HG02870 (cell line): ENCODE results near the gene TNRC18.
"Not testable (repeated sequence)": the region's sequence is repeated elsewhere in the genome, so short reads cannot be mapped to it uniquely, and the experiment has no call there.

ENCODE experiments used
- ATAC-seq: cut with Tn5 transposase; IDR thresholded peaks from one replicate; pipeline ENCODE4 v1.9.1; 2021; ENCODE audit warnings: mild to moderate bottlenecking, moderate library complexity; ENCODE audit not compliant: unreplicated experiment

TNRC18 gene

DNA sequence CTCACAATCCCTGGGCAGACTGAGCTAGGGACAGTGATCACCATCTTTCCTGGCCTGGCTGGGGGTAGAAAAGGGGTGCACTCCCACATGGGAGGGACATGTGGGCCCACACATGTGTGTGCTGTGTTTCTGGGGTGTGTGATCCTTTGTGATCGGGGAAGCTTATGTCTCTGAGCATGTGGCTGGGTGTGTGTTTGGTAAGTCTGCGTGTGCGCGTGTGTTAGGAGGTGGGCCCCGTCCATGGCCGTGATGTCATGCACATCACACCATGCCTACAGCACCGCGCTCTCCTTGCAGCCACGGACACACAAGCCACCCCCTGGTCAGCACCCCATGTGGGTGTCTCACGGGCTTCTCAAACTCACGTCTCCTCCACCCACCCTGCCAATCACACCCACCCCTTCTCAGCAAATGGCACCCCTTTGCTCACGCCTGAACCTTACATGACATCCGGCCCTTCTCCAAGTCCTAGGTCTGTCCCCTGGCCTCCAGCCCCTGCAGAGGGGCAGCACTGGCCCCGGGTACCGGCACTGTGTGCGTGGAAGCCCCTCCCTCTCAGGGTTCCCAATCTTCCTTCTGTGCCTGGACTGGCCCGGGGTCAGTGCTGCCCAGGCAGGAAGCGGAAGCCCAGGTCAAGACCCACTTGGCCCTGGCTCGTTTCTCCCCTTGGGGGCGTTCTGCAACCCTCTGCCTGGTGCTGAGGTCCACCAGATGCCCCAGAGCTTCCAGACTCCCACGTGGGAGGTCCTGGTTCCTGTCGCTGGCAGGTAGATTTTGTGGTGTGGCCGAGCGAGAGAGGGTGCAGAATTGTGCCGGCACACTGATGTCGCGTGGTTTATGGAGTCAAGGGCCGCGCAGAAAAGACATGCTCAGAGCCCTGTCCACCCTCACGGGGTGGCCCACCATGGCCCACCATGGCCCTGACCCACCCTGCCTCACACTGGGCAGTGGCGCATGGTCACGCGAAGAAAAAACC lies 128.3 kb downstream of the TNRC18 start:
- no peak for ATAC-seq

DNA sequence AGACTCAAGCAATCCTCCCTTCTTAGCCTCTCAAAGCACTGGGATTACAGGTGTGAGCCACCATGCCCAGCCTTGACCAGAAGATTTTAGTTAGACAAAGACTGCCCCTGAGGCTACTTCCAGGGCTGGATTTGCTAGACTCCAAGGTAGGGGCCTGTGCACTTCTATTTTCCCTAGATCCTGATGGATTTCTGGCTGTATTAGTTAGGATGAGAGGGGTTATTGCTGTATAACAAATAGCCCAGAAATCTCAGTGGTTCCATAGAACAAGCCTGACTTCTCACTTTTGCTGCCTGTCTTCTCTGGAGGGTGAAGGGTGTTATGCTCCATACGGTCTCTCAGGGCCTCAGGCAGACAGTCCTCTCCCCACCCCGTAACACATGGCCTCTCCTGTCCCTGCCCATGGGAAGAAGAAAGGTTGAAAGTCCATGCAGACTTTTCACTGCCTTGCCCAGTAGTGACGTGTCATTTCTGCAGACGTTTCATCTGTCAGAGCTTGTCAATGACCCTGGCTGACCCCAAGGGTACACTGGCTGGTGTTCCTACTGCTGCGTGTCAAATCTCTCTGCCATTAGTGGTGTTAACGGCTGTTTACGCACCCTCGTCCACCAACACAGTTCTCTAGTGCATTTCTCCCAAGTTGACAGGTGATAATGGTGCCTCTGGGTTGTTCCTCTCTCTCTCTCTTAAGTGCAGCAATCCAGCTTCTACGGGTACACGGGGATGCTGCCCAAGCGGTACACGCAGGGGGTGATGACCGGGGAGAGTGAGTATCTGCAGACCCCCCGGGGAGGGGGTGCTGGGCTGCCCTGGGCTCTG lies 129.3 kb downstream of the TNRC18 start:
- no peak for ATAC-seq

DNA sequence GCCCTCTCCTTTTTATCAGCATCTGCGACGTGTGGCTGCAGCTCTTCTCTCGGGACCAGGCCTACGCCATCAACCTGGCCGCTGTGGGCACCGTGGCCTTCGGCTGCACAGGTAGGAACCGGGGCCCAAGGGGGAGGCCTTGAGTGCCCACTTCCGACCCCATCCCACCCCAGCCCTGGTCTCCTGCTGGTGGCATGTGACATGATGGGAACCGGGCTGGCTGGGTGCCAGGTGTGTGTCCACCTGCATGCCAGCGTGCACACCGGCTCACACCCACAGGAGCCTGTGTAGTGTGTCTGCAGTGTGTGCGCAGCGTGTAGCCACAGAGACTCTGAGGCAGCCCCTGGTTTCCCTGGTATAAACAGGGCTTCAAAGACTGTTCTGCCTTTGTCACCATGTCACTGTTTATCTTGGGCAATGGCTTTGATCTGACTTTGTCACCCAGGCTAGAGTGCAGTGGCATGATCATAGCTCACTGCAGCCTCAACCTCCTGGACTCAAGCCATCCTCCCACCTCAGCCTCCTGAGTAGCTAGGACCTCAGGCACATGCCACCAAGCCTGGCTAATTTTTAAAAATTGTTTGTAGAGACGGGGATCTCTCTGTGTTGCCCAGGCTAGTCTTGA lies 131.8 kb downstream of the TNRC18 start:
- not testable (repeated sequence) for ATAC-seq

DNA sequence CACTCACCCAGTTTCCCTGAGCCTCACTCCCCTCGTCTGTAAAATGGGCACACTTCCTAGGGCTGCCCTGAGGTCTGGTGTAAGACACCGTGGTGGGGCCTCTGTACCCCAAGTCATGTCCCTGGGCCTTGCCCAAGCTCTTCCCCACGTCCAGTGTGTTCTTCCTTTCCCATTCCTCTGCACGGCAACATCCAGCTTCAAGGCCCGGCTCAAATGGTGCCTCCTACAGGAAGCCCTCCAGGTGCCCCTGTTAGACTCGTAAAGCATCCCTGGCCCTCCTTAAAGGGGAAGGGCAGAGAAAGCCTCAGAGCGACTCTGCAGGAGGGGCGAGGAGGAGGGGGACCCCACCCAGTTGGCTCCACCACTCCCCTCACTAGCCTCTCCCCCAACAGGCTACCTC lies 132.3 kb downstream of the TNRC18 start:
- no peak for ATAC-seq

- no peak for ATAC-seq
Measured at GRCh38 chr7:5289355-5289754, 134.3 kb downstream of the TNRC18 start.

DNA sequence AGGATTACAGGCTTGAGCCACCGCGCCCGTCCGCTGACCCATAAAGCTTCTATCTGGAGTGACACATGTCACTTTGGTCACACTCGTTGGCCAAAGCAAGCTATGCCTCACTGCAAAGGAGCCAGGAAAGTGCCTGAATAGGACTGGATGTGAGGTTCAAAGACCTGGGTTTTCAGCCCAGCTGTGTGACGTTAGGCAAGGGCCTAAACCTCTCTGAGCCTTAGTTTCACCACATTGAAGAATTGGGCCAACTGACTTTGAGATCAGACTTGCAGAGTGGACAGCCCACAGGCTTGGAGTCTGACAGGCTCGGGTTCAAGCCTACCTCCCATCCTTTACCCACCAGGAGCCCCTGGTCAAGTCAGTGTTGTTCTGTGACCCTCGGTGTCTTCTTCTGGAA lies 135.1 kb downstream of the TNRC18 start:
- not testable (repeated sequence) for ATAC-seq

DNA sequence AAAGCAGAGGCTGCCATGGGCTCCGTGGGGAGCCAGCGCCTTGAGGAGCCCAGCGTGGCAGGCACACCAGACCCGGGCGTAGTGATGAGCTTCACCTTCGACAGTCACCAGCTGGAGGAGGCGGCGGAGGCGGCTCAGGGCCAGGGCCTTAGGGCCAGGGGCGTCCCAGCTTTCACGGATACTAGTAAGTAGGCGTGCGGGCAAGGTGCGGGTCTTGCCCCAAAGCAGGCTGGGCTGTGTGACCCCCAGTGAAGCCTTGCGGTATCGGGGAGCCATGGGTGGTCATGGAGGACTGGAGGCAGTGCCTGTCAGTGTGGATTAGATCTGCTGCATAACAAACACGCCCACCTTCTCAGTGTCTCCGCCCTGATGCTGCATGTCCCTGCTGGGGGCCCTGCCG lies 135.8 kb downstream of the TNRC18 start:
- no peak for ATAC-seq

DNA sequence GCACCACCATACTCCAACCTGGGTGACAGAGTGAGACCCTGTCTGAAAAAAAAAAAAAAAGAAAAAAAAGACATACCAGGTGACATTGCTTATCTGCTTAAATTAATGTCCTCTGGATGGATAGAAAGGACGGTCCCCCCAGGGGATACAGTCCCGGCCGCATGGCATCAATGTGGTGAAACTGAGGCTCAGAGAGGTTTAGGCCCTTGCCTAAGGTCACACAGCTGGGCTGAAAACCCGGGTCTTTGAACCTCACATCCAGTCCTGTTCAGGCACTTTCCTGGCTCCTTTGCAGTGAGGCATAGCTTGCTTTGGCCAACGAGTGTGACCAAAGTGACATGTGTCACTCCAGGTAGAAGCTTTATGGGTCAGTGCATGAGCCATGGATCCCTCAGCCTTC lies 136.3 kb downstream of the TNRC18 start:
- ATAC-seq, result not testable (repeated sequence)

DNA sequence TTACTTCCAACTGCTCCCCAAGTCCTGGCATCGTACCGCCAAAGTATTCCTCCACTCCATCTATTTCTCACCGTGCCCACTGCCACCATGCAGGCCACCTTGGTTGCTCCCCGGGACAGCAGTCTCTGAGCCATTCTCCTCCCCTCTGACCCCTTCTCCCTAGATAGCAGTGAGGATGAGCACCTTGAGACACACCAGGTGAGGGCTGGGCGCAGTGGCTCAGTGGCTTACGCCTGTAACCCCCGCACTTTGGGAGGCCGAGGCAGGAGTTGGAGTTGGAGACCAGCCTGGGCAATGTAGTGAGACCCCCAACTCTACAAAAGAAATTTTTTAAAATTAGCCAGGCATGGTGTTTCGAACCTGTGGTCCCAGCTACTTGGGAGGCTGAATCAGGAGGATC lies 136.7 kb downstream of the TNRC18 start:
- no peak for ATAC-seq

DNA sequence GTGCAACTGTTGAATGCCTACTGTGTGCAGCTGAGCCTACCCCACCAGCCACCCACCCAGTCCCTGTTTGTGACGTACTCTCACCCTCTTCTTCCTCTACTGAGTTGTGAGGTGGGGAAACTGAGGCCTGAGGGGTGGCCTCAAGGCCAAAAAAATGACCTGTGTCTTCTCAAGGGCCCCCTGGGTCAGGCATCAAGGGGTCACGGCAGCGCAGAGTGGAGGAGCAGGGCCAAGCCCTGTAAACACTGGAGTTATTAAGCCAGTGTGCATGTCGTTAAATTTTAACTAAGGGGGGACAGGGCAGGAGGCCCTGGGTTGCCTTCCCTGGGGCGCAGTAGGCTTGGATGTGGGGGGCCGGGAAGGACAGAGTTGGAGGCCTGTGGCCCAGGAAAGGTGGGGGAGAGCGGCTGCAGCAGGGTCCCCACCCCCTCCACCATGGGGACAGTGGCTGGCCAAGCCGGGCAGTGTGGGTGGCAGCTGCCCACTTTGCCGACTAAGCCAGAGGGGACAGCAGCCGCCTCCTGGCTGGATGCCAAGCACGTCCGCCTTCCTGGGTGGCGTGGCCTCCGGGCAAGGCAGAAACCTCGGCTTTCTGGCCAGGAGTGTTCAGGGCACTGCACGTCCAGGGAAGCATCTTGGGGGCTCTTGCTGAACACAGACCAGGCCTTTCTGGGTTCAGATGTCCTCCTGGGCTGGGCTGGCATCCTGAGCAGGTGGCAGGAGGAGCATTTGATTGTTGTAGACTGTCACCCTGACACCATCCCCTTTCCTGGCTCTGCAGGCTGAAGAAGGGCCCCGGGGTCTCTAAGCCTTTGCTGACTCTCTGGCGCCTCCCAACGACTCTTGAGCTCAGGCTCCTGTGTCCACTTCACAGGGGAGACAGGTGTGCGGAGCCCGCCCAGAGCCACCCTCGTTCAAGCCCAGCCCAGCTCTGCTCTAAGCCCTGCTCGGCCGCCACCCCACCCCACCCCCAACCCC lies 139.0 kb downstream of the TNRC18 start:
- ATAC-seq, result no peak

- no peak for ATAC-seq
Measured at GRCh38 chr7:5283421-5284303, 140.0 kb downstream of the TNRC18 start.

DNA sequence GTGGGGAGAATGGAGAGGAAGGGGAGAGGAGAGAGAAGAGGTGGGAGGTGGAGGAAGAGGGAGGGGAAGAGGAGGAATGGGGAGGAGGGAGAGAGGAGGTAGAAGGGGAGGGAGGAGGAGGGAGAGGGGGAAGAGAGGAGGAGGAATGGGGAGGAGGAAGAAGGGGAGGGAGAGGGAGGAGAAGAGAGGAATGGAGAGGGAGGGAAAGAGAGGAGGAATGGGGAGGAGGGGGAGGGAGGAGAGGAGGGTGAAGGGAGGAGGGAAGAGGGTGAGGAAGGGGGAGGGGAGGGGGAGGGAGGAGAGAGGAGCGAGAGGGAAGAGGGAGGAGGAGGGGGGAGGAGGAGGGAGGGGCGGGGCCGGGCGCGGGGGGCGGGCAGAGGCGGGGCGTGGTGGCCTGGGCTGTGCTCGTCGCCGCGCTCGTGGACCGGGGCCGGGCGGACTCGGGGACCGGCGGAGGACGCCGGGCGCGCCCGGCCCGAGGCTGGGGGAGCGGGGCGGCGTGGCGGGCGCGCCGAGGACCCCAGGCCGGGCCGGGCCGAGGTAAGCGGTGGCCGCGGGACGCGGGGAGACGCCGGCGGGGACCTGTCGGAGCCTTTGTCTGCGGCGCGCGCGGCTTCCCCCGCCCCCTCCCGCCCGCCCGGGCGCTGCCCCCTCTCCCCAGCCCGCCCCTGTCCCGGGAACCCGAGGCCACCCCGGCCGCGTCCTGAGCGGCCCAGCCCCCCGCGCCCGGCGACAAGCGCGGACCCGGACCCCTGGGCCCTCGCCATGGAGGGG lies 140.9 kb downstream of the TNRC18 start, which contains the start of gene SLC29A4:
TSS of gene SLC29A4 (plus strand) at position 401 of the 774 bp plus-strand sequence. CDS start 4,874 bp downstream, outside the sequence.
- no peak for ATAC-seq

DNA sequence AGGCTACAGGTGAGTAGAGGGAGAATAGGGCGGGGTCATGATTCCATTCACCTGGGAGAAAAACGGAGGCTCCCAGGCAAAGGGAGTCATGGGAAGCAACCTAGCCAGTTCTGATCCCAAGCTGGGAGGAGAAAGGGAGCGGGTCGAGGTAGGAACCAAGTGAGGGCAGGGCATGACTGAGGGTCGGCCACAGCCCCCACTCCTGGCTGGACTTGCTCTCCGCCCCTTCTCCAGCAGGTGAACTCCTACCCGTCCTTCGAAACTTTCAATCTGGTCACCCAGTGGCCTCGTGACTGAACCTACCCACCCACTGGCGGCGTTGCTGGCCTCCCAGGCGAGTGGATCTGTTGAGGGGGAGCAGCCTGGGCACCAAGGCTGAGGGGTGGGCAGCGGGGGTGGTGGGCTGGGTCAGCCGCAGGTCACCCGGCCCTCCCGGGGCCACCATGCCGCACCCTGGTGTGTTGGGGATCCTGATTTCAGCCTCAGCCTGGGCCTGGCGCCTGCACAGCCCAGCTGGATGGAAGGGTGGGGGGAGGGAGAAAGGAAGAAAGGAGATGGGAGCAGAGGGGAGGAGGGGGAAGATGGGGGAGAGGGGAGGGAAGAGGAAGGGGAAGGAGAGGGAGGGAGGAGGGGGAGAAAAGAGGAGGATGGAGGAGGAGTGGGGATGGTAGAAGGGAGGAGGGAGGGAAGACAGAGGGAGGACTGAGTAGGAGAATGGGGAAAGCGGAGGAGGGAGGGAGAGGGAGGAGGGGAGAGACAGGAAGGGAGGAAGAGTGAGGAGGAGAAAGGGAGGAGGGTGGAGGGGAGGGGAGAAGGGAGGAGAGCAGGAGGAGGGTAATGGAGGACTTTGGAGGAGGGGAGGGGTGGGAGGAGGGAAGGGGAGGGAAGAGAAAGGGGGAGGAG lies 141.8 kb downstream of the TNRC18 start:
- ATAC-seq, result not testable (repeated sequence)

- ATAC-seq, result no peak
Measured at GRCh38 chr7:5279734-5280133, 143.9 kb downstream of the TNRC18 start.

GRCh38 chr7:5278766-5279165 lies 144.9 kb downstream of the TNRC18 start:
- no peak for ATAC-seq

DNA sequence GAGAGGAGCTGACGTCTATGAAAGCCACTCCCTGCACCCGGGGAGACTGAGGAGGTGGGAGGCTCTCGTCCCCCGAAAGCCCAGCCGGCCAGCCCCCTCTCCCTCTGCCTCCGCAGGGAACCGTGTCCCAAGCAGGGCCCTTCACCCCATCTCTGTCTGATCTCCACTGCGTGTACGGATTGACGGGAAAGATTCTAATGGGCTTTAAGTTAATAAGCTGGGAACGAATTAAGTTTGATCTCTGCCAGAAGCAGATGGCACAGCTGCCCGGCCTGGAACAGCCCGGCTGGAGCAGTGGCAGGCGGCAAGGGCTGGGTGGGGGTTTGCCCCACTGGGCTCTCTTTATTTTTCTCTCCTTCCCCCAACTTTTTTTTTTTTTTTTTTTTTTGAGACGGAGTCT lies 147.0 kb downstream of the TNRC18 start:
- ATAC-seq, result no peak

DNA sequence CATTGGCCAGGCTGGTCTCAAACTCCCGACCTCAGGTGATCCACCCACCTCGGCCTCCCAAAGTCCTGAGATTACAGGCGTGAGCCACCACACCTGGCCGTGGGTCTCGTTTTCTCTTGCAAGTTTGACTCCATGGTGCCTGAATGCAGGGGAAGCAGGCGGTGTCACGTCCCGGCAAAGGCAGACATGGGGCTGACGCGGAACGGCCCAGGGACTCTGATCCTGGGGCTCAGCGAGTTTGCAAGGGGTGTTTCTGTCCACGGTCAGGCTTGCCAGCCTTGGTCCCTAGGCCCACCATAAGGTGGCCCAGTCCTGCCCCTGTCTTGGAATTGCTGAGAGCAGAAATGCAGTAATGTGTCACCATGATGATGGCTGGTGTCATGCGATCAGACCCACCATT lies 147.5 kb downstream of the TNRC18 start:
- not testable (repeated sequence) for ATAC-seq
